Measurements from ENCODE around the gene NUAK2.

- TF ChIP-seq, protein P1, sequence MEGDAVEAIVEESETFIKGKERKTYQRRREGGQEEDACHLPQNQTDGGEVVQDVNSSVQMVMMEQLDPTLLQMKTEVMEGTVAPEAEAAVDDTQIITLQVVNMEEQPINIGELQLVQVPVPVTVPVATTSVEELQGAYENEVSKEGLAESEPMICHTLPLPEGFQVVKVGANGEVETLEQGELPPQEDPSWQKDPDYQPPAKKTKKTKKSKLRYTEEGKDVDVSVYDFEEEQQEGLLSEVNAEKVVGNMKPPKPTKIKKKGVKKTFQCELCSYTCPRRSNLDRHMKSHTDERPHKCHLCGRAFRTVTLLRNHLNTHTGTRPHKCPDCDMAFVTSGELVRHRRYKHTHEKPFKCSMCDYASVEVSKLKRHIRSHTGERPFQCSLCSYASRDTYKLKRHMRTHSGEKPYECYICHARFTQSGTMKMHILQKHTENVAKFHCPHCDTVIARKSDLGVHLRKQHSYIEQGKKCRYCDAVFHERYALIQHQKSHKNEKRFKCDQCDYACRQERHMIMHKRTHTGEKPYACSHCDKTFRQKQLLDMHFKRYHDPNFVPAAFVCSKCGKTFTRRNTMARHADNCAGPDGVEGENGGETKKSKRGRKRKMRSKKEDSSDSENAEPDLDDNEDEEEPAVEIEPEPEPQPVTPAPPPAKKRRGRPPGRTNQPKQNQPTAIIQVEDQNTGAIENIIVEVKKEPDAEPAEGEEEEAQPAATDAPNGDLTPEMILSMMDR (IDR thresholded peaks at IDR 0.05), result no peak
- no peak for TF ChIP-seq POLR2A (IDR thresholded peaks at IDR 0.05)
Measured at GRCh38 chr1:205285381-205286101, 36.0 kb downstream of the NUAK2 start.

All from uterus (tissue), 2 donors.